ENCODE measurements around the gene OSBP2. TPM values are rescaled to one million over a fixed set of nuclear protein-coding genes. Genes with fewer than 3 reads are reported as not detected.
A peak's percentile ranks its signal among the peaks of the same experiment; 100 is the strongest.

Gene OSBP2
- total RNA-seq, 2 donors from 2014 or later, result 6.8 to 11.1 TPM

GRCh38 chr22:30873661-30874060 is 179.0 kb downstream of the OSBP2 start:
- Histone ChIP-seq H3K36me3 (ENCODE audit: control insufficient read depth, insufficient read depth, low read length) (no peaks in the 10 kb centered on the region), H3K4me3 (ENCODE audit: low read length) (no peak overlapping the region), H3K9ac (ENCODE audit: extremely low read depth, low read length, poor library complexity, severe bottlenecking) (no peak overlapping the region), H3K27ac (ENCODE audit: low read depth, low read length) (no peak overlapping the region), H3K27me3 (ENCODE audit: control insufficient read depth, insufficient read depth, low read length, poor library complexity, severe bottlenecking) (no peaks in the 10 kb centered on the region), H3K4me1 (ENCODE audit: control insufficient read depth, insufficient read depth, low read length) (peaks cover 7% of the 10 kb centered on the region), H3K9me3 (ENCODE audit: control insufficient read depth, low read length) (no peaks in the 10 kb centered on the region)
- H3K4me3 Mint-ChIP-seq, result no peak overlapping the region
- H3K9me3 Mint-ChIP-seq, result no peaks in the 10 kb centered on the region
- 95 to 99% methylated on average over 6 to 7 of the region's 7 CpGs for WGBS, 2 experiments (ENCODE audit: insufficient coverage in 1 of 2, insufficient read length in 1 of 2)
- no peak overlapping the region for H3K27ac Mint-ChIP-seq
- no peak for DNase-seq
- TF ChIP-seq, protein P1, sequence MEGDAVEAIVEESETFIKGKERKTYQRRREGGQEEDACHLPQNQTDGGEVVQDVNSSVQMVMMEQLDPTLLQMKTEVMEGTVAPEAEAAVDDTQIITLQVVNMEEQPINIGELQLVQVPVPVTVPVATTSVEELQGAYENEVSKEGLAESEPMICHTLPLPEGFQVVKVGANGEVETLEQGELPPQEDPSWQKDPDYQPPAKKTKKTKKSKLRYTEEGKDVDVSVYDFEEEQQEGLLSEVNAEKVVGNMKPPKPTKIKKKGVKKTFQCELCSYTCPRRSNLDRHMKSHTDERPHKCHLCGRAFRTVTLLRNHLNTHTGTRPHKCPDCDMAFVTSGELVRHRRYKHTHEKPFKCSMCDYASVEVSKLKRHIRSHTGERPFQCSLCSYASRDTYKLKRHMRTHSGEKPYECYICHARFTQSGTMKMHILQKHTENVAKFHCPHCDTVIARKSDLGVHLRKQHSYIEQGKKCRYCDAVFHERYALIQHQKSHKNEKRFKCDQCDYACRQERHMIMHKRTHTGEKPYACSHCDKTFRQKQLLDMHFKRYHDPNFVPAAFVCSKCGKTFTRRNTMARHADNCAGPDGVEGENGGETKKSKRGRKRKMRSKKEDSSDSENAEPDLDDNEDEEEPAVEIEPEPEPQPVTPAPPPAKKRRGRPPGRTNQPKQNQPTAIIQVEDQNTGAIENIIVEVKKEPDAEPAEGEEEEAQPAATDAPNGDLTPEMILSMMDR (conservative IDR thresholded peaks at IDR 0.05), result no peak
- no peaks in the 10 kb centered on the region for H3K36me3 Mint-ChIP-seq (ENCODE audit: low read depth)
- H3K4me1 Mint-ChIP-seq, result peaks cover 20% of the 10 kb centered on the region
- H3K27me3 Mint-ChIP-seq (ENCODE audit: insufficient read depth), result no peaks in the 10 kb centered on the region

- H3K36me3 ChIP-seq (ENCODE audit: control insufficient read depth, insufficient read depth, low read length), result no peaks in the 10 kb centered on the region
- 93 to 95% methylated on average over 9 to 21 of the region's 21 CpGs for WGBS, 2 experiments (ENCODE audit: insufficient coverage in 1 of 2, insufficient read length in 1 of 2)
- no peak overlapping the region for H3K9ac ChIP-seq (ENCODE audit: extremely low read depth, low read length, poor library complexity, severe bottlenecking)
- no peak for DNase-seq
- Mint-ChIP-seq H3K4me3 (no peak overlapping the region), H3K27me3 (ENCODE audit: insufficient read depth) (no peaks in the 10 kb centered on the region), H3K27ac (no peak overlapping the region), H3K9me3 (no peaks in the 10 kb centered on the region), H3K4me1 (peaks cover 22% of the 10 kb centered on the region), H3K36me3 (ENCODE audit: low read depth) (no peaks in the 10 kb centered on the region)
- H3K9me3 ChIP-seq (ENCODE audit: control insufficient read depth, low read length), result no peaks in the 10 kb centered on the region
- no peaks in the 10 kb centered on the region for H3K27me3 ChIP-seq (ENCODE audit: control insufficient read depth, insufficient read depth, low read length, poor library complexity, severe bottlenecking)
- no peak overlapping the region for H3K4me3 ChIP-seq (ENCODE audit: low read length)
- H3K27ac ChIP-seq (ENCODE audit: low read depth, low read length), result no peak overlapping the region
- H3K4me1 ChIP-seq (ENCODE audit: control insufficient read depth, insufficient read depth, low read length), result peaks cover 7% of the 10 kb centered on the region
- TF ChIP-seq, protein P1 (conservative IDR thresholded peaks at IDR 0.05), result no peak
Observed at GRCh38 chr22:30874431-30875370, 180.0 kb downstream of the OSBP2 start.

- Mint-ChIP-seq H3K27ac (no peak overlapping the region), H3K9me3 (no peaks in the 10 kb centered on the region), H3K4me1 (peaks cover 22% of the 10 kb centered on the region), H3K4me3 (no peak overlapping the region), H3K27me3 (ENCODE audit: insufficient read depth) (no peaks in the 10 kb centered on the region), H3K36me3 (ENCODE audit: low read depth) (no peaks in the 10 kb centered on the region)
- Histone ChIP-seq H3K9me3 (ENCODE audit: control insufficient read depth, low read length) (no peaks in the 10 kb centered on the region), H3K27ac (ENCODE audit: low read depth, low read length) (no peak overlapping the region), H3K9ac (ENCODE audit: extremely low read depth, low read length, poor library complexity, severe bottlenecking) (no peak overlapping the region), H3K27me3 (ENCODE audit: control insufficient read depth, insufficient read depth, low read length, poor library complexity, severe bottlenecking) (no peaks in the 10 kb centered on the region), H3K36me3 (ENCODE audit: control insufficient read depth, insufficient read depth, low read length) (no peaks in the 10 kb centered on the region), H3K4me1 (ENCODE audit: control insufficient read depth, insufficient read depth, low read length) (peaks cover 7% of the 10 kb centered on the region), H3K4me3 (ENCODE audit: low read length) (no peak overlapping the region)
- peak; percentile 39 for DNase-seq
- 93 to 98% methylated on average over 16 to 17 of the region's 17 CpGs for WGBS, 2 experiments (ENCODE audit: insufficient coverage in 1 of 2, insufficient read length in 1 of 2)
- TF ChIP-seq, protein P1 (conservative IDR thresholded peaks at IDR 0.05), result no peak
Observed at GRCh38 chr22:30875481-30876215, 181.0 kb downstream of the OSBP2 start.
